Activated naive CD4-positive, alpha-beta T cell treated with anti-CD3 and anti-CD28 coated beads for 36 hours (primary cell): ENCODE measurements around the gene TMEM50B. TPM values are rescaled to one million over a fixed set of nuclear protein-coding genes. Genes with fewer than 3 reads are reported as not detected.
A peak's percentile ranks its signal among the peaks of the same experiment; 100 is the strongest.

ENCODE experiments used
- CTCF ChIA-PET: fragments of 350-600 bp; sonication (Branson Sonifier 250); formaldehyde crosslinking; loops from one replicate; lab custom pipeline; 2021; ENCODE audit warnings: antibody characterized with exemption; lab: Charles Lee
- DNase-seq: peaks from one replicate; pipeline ENCODE4 v3.0.0-alpha.2; 2020
- H3K27ac Mint-ChIP-seq: one replicate; pipeline ENCODE4 v1.8.0; 2021; ENCODE audit warnings: mild to moderate bottlenecking, mixed read lengths
- H3K27me3 Mint-ChIP-seq: one replicate; pipeline ENCODE4 v1.8.0; 2021; ENCODE audit warnings: low read depth, mixed read lengths
- H3K36me3 Mint-ChIP-seq: one replicate; pipeline ENCODE4 v1.8.0; 2021; ENCODE audit warnings: low read depth, mixed read lengths
- H3K4me1 Mint-ChIP-seq: one replicate; pipeline ENCODE4 v1.8.0; 2021; ENCODE audit warnings: low read depth, mixed read lengths
- H3K4me3 Mint-ChIP-seq: one replicate; pipeline ENCODE4 v1.8.0; 2021; ENCODE audit warnings: mild to moderate bottlenecking, moderate library complexity, mixed read lengths
- H3K9me3 Mint-ChIP-seq: one replicate; pipeline ENCODE4 v1.8.0; 2021; ENCODE audit warnings: mixed read lengths
- intact Hi-C: fragments of 100-400 bp; cut with micrococcal nuclease; formaldehyde crosslinking; loops from one replicate; pipeline ENCODE4 v1.15.1; 2023
- total RNA-seq, 2 experiments: library from RNA; stranded (reverse); gene quantifications; one replicate each; pipeline ENCODE4 v1.2.3, GENCODE V29; 2021

Gene TMEM50B
- total RNA-seq, 2 experiments from 2014 or later, result 17.8 to 18.2 TPM

DNA sequence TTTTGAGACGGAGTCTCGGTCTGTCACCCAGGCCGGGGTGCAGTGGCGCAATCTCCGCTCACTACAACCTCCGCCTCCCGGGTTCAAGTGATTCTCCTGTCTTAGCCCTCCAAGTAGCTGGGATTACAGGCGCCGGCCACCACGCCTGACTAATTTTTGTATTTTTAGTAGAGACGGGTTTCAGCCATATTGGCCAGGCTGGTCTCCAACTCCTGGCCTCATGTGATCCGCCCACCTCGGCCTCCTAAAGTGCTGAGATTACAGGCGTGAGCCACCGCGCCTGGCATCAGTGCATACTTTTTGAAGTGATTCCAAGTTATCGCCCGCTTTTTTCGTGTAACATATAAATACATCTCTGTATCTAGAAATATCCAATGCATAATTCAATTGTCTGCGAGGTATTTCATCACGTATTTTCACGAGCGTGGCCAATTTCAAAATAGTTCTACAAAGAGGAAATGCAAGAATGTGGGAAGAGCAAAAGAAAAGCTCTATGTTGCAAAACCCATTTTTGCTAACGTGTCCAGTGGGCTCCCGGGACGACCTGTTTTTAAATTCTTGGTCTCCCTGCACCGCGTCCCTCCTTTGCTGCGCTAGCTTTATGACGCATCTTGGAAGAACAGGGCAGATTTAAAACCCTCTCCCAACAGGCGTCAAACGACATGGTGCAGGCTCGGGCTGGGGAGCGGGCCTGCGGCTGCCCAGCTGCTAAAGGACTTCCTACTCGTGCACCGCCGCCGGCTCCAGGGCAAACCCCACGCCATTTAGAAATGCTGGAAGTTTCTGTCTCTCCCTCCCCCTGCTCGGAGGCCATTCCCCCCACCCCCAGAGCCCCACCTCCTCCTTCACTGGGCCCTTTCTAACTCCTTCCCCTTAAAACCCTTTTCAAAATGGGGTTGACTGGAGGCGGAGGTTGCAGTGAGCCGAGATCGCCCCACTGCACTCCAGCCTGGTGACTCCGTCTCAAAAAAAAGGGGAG lies 77.5 kb downstream of the TMEM50B start:
- no peak for DNase-seq
- CTCF ChIA-PET, result interaction anchor here (0.7 to 1.4 kb wide), 3 partner anchors 14 to 33 kb away, joined by 3 to 6 read pairs (median 3); no protein-coding TSS in a partner anchor
- Mint-ChIP-seq H3K27ac (peak overlapping the region; percentile 59), H3K9me3 (no peaks in the 10 kb centered on the region), H3K36me3 (no peaks in the 10 kb centered on the region), H3K4me1 (peaks cover 33% of the 10 kb centered on the region), H3K27me3 (peaks cover 2% of the 10 kb centered on the region), H3K4me3 (peak overlapping the region; percentile 69)
- intact Hi-C loops, result no loop called here

DNA sequence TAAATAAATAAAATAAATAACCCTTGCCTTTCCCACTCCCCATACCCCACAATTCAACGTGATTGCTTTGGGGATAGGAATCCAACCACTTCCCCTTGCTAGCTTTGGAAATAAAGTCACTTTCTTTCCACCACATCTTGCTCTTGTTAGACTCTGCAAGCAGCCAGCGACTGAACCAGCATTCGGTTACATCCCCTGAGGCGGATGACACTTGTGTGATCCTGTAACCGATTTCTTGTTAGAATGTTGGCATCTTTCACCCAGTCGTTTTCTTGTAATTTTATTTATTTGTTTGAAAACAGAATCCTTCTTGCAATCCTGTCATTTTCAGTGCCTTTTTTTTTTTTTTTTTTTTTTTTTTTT lies 78.2 kb downstream of the TMEM50B start:
- no peaks in the 10 kb centered on the region for H3K9me3 Mint-ChIP-seq
- H3K4me1 Mint-ChIP-seq, result peaks cover 26% of the 10 kb centered on the region
- H3K4me3 Mint-ChIP-seq, result no peak overlapping the region
- H3K27me3 Mint-ChIP-seq, result peaks cover 2% of the 10 kb centered on the region
- intact Hi-C loops, result no loop called here
- DNase-seq, result no peak
- no peak overlapping the region for H3K27ac Mint-ChIP-seq
- no peaks in the 10 kb centered on the region for H3K36me3 Mint-ChIP-seq
- CTCF ChIA-PET, result interaction anchor here (0.7 to 1.4 kb wide), 3 partner anchors 13 to 34 kb away, joined by 3 to 6 read pairs (median 3); no protein-coding TSS in a partner anchor

Other genes with a start within 250 kb of the TMEM50B start
- gene IL10RB, start 213.6 kb downstream of the TMEM50B start, total RNA-seq, result 10 to 100 TPM; 23.9 TPM
- 10 to 100 TPM; 20.6 to 24.3 TPM for gene IFNAR1, start 155.0 kb downstream of the TMEM50B start, total RNA-seq
- gene IFNGR2, start 76.6 kb downstream of the TMEM50B start, total RNA-seq, result 10 to 100 TPM; 16.3 to 17.5 TPM
- gene DNAJC28, start 11.7 kb upstream of the TMEM50B start, total RNA-seq, result under 1 TPM; 0.17 TPM
- gene GART, start 62.1 kb upstream of the TMEM50B start, total RNA-seq, result 100 to 1,000 TPM; 234 to 237 TPM
- gene SON, start 63.1 kb upstream of the TMEM50B start, total RNA-seq, result 100 to 1,000 TPM; 269 to 273 TPM
- gene DONSON, start 108.7 kb upstream of the TMEM50B start, total RNA-seq, result 10 to 100 TPM; 35.6 to 42.4 TPM
- gene CRYZL1, start 161.8 kb upstream of the TMEM50B start, total RNA-seq, result 10 to 100 TPM; 30.3 to 32.7 TPM
- 1 to 10 TPM; 2.2 to 2.6 TPM for gene ITSN1, start 162.5 kb upstream of the TMEM50B start, total RNA-seq